Hematopoietic multipotent progenitor cell treated with erythropoietin and hydrocortisone succinate and interleukin-3 and kit ligand, for 17 days (in vitro differentiated cells): ENCODE results near the gene MBP.
A peak's percentile ranks its signal among the peaks of the same experiment; 100 is the strongest.

ENCODE experiments used
- DNase-seq: peaks from one replicate; pipeline ENCODE4 v3.0.0-alpha.2; 2015; ENCODE audit warnings: low spot score

MBP gene

DNA sequence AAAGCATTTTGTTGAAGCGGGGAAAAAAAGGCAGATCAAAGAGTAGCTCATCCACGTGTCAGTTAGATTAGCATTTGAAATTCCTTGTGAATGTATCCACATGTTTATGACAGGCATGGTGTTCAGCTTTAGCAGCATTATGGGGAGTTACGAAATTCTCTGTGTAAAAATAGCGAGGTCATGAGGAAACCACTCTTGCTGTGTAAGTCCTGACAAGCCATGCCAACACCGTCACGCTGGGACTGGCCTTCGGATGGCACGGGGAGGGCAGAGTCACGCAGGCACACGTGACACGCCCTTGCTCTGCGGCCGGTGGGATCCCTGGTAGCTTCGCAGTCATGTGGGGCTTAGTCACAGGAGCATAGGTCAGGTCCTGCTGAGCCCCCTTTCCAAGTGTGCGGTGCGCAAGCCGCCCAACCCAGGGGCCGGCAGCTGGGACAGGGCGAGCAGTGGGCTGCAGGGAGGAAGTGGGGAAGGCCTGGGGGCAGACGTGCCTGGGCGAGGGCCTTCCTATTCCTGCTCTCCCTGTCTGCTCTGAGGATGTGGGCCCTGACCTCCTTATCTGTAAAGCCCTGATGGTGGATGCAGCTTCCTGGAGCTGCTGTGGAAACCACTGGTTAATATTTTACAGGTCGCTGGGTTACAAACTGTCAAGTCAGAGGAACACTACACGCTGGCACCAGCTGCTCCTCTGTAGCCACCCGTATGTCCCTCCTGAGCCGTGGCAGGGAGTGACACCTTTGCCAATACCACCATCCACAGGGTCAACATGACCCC, 18.0 kb downstream of the MBP start:
- DNase-seq = peak; percentile 89

DNA sequence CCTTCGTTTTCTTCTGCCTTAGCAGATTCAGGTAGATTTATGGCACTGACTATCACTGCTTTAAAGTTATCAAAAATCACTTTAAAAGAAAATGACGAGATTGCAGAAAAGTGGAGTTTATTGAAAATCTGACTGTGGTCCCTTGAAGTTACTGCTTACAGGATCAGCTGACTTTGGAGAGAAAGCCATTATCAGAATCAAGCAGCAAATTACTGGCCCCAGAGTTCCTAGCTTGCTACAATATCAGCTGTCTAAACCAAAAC, 18.5 kb downstream of the MBP start:
- no peak for DNase-seq

DNA sequence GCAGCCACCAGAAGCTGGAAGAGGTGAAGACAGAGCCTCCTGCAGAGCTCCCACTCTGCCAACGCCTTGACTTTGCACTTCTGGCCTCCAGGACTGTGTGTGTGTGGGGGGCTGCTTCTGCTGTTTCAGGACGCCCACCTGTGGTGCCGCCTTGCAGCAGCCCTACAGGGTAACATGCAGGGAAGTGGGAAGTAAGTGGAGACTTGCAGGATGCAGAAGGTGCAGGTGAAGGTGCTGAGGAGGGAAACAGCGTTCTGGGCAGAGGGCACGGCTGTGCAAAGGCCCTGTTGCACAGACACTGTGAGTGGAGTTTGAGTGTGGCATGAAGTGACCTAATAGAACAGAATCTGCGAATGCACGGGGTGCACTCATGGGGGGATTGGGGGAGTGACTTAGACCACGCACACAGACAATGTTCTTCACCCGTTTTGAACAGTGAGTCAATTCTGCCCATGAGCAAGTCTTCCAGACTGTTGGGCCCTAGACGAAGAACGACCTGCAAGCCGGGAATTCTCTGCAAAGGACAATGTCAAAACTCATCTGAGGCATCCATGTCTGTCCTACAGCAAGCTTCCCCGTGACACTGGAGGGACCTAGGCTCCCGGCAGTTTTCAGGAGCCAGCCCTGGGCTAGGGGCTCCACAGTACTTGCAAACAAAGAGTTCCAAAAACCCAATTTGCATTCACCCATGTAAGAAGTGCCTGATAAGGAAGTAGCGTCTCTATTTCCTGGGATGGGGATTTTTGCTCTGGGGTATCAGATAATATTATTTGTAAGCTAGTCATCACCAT, 19.0 kb downstream of the MBP start:
- DNase-seq = peak; percentile 35

DNA sequence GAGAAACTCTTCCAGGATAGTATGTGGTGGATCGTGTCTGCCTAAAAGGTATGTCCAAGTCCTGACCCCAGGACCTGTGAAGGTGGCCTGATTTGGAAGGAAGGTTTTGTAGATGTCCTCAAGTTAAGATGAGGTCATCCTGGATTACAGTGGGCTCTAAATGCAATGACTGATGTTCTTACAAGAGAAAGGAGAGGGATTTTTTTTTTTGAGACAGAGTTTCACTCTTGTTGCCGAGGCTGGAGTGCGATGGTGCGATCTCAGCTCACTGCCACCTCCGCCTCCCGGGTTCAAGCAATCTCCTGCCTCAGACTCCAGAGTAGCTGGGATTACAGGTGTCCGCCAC, 19.9 kb downstream of the MBP start:
- no peak for DNase-seq

DNA sequence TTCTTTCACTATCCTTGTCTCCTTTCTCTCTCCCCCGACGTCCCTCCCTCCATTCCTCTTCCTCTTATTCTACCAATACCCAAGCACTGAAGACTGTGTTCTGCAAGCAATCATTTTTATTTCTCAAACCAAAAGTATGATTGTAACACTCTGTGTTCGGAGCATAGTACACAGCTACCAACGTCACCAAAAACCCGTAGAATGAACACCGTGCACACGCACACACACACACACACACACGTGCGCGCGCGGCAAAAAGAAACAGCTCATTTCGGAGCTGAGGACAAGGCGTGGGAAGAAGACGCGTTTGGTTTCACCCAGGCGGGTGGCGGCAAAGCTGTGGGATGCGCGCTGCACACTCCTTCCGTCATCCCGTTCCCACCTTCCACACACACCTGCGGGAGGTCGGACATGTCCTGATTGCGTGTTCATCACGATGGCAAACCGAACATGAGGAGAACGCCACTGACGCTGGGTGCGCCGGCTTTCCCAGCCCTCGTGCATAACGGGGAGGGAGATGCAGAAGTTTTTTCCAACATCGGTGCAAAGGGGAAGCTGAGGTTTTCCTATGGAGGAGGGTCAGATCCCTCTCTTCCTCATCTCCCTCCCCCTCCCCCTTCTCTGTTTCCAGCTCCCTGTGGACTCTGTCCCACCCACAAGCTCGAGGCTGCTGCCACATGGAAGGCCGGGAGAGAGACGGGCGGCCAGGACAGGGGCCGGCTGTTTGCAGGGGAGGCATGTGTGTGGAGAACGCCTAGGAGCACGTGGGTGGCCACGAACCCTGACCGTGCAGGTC, 20.4 kb downstream of the MBP start:
- no peak for DNase-seq

DNA sequence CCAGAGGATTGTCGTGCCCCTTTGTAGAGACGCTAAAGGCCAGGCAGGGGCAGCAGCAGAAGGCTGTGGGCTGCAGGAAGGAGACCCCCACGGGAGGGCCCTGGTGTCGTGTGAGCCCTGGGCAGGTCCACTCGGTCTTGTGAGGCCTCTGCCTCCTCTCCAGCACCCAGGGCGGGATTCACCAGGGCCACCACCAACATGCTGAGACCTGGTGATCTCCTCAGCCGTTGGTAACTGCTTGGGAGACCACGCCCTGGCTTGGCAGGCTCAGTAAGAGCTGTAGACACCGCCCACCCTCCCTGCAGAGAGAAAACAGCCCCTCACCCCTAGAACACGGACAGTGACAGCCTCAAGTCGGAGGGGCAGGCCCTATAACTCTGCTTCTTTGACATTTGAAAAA, 21.1 kb downstream of the MBP start:
- peak; percentile 63 for DNase-seq

DNA sequence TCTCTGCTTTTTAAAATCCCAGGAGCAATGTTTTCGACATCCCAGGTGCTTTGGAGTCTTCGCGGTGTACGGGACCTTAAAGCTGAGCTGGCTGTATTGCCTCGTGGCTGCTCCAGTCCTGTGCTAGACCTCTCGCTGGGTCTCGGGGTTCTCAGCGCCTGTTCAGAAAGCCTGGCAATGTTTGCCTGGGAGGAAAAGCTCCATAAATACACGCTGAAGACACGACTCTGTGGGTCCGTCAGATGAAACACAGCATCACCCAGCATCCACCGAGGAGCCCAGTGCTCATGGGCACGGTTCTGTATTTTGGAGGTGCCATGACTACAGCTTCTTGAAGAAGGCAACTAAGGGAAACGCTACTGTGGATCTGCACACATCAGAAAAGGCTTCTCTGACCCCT, 21.6 kb downstream of the MBP start:
- DNase-seq = no peak

DNA sequence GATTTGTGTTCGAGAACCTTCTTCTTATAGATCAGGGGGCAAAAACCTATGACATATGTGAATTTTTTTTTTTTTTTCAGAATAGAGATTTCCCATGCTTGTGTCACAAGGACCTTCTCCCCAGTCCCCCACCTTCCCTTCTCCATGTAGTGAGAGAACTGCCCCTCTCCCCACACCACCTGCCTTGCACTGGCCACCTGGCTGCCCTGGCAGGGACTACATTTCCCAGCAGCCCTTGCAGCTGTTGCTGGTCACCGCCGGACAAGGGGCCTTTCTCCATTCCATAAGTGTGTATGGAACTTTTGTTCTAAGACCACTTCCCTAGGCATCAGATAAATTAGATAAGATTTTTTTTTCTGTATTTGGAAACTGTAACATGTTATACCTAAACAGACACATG, 22.2 kb downstream of the MBP start:
- DNase-seq = no peak

DNA sequence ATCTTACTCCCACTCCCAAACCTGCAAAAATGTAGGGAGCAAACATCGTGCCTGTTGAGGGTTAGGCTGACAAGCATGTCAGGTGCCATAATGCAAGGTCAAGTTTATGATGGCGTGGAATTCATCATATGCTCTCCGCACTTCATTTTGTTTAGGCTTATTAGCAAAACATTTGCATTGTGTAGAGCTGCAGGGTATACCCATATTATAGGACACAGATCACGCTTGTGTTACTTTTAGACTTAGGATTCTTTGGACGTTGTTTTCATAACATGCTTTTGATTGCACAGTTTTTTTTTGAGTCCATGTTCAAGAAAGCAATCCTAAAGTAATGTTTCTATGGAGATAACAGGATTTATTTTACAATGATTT, 22.9 kb downstream of the MBP start:
- DNase-seq = no peak

DNA sequence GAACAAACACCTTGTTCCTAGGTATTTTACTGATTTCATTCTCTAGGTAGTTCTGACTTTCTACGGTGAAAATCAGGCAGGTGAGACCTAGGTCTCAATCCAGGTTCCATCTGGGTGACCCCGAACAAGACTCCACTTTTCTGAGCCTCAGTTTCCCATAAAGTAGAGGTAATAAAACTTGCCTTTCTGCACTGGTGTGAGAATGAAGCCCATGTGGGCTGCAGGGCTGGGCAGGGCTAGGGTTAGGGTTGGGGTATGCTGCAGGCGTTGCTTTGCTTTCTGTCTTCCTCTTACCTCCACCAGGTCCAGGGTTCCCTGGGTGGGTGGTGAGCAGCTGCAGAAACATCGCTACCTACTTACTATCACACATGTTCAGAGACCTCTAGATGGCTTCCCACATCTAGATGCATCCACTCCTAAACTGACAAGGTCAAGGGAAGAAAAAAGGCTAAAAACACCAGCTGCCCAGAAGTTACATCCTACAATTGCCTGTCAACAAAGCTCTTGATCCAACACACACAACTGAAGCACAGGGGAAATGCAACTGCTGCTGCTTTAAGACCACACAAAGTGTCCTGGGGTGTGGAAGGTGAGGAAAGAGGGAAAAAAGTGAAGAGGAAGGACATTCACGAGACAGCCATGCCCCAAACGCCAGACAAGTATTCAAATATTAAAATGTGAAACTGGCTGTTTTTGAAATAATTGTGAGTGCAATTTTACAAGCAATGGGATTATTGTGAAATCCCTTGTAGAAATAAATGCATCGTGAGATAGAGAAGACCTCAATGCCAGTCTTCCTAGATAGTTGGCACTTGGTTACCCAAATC, 23.5 kb downstream of the MBP start:
- no peak for DNase-seq

DNA sequence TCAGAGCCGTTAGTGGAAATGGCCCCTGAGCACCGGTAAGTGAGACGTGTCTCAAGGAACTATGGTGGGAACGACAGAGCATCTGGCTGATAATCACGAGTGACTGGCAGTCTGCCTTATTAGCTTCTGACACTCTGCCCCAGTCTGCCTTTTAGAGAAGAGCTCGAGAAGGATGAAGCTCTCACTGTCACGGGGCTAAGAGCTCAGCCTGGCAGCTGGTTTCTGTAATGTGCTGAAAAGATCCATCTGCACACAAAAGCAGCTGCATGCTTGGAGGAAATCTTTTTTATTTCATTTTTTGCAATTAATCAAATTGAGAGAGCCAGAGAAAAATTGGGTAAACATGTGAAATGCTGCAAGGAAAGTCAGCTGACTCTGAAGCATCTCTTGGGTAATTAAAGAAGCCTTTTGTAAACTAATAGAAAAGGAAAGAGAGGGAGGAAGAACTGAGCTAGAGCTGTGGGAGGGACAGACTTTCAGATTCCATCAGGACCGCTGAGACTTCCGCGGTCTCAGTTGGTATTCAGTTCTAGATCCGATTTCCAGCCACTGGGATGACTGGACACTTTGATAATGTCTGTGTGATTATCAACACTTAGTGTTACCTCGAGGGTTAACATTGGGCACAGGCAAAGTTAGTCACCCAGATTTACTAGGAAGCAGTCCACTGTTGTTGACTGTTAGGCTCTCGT, 24.4 kb downstream of the MBP start:
- peak; percentile 45 for DNase-seq

DNA sequence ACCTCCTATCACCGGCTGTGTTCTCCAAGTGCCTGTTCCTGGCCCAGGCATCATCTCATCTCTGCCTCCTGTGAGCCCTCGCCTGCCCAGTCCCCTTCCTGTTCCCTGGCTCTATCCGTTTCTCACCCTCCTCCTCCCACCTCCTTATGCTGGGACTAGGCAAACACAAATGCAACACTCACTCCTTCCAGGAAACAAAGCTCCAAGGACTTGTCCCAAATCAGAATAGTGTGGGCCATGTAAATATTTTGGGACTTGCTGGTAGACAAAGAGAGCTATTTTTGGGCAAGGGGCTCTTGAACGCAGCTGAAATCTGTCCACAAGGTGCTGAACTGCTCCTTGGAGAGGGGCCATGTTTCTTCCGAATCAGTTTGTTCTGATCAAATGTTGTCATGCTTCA, 25.3 kb downstream of the MBP start:
- DNase-seq = no peak

DNA sequence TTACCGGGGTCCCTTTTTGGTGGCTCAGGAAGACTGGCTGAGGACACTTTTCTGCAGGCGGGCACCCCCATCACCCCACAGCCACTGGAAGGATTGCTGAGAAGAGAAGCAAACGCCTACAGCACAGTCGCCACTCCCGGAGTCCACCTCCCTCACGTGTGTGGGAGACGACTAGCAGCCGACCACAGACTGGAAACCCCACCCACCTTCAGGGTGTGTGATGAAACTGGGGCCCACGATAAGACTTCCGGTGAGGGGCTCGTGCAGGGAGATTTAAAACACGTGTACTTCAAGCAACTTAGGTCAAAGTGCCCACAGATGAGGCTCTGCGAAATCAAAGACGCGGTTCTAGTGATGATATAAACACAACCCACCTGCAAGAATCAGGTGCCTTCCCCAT, 26.3 kb downstream of the MBP start:
- DNase-seq = peak; percentile 55

DNA sequence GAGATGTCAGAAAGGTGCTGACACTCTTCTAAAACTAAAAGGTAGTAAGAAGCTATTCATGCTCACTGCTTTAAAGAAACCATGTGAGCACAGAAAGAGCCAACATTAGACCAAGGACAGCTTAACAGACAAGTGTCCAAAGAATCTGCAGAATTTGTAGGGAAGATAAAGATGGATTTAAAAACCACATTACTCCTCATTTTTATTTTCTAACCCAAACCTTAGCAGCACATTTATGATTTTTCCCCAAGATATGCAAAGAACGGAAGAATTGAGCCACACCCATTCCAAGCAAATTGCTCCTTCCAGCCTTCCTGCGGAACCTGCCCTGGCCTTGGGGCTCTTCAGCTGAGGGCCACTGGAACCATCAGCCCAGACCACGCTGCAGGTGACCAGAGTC, 26.9 kb downstream of the MBP start:
- DNase-seq = no peak

DNA sequence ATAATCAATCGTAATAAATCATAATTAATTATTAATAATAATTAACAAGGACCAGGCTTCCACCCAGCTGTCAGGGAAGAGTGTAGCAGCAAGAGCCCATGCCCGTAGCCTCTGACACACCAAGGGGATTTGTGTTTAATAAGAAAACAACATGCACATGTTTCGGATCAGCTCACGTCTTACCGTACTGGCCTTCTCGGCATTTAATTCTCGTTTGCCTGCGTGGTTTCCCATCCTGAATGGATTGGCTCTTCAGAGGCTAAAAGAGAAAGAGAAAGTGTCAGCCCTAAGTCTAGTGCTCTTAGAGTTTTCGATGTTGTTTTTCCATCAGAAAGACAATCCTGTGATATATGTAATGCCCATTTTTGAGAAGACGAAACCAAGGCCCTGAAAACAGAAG, 27.6 kb downstream of the MBP start:
- DNase-seq = no peak

DNA sequence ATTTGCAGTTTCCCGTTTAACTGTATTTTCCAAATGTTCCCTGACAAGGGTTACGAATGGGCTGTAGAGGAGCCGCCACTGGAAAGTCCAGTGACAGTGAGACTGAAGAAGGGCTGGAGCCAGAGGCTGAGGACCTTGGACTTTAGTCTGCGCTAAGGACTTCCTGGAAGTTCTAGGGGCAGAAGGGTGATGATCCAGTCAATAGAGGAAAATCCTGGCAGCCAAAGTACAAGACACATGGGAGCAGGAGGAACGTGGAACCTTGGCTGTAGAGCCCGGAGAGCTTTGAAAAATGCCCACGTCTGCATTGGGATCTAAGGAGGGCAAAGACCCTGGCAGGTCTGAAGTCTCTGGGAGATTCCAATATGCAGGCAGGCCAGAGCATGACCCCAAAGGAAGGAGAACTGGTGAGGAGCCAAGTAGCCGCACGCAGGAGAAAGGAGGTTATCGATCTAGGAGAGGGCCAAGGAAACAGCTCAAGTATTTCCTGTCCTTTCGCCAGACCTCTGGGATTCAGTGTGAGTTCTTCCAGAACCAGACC, 28.5 kb downstream of the MBP start:
- DNase-seq = no peak

DNA sequence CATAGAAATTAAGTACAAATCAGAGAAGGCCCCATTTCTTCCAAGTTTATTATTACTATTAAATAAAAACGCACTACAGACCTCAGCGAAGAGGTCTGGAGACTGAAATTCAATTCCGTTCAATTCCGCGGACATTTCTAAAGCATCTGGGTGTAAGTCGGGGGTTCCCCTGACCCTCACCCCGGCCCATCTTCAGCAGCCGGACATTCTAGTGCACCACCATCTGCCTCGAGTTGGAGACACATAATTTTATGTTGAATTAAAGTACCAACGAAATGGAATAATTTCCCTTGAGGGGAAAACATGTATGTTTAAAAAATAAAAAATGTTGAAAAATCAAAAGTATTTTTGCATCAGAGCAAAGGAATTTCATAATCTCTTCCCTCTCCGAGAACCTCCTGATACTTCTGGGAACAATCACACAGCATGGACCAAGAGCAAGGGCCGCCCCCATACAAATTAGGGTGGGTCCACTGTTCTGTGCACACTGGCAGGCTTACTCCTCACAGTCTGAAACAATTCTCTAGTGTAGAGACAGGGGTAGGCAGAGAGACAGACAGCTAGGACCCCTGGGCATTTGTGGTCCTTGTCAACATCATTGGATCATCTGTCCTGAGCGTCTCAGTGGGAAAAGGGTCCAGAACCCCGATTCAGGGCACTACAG, 29.3 kb downstream of the MBP start:
- no peak for DNase-seq

DNA sequence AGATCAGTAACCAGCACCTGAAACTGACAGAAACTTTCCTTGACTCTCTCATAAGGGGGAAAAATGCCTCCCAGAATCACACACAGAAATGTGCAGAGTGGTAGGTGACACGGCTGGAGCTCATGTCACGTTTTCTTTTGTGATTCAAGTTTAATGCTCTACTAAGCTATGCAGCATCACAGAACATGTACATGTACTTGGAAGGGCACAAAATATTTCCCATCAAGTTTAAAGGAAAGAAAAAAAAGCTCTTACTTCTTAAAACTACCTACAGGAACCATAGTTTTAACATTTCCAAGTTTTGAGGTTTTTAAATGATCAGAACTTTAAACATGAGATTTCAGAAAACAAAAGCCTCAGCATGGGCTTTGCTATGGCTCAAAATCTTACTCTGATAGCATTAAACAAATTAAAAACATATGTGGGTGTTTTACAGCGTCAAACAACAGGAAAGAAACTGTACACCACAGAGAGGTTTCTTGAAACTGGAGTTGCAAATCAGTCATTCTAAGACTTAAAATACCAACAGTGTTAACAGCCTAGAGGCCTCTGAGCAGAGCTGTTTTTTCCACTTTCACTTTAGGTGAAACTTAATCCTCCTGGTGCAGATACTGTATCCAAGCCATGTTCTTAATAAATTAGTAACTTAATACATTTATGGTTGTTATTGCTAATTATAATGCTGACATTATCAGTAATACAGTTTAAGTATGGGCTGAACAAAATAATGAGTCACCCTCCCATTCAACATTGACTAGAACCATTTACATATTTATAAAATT, 30.1 kb downstream of the MBP start:
- DNase-seq = no peak

DNA sequence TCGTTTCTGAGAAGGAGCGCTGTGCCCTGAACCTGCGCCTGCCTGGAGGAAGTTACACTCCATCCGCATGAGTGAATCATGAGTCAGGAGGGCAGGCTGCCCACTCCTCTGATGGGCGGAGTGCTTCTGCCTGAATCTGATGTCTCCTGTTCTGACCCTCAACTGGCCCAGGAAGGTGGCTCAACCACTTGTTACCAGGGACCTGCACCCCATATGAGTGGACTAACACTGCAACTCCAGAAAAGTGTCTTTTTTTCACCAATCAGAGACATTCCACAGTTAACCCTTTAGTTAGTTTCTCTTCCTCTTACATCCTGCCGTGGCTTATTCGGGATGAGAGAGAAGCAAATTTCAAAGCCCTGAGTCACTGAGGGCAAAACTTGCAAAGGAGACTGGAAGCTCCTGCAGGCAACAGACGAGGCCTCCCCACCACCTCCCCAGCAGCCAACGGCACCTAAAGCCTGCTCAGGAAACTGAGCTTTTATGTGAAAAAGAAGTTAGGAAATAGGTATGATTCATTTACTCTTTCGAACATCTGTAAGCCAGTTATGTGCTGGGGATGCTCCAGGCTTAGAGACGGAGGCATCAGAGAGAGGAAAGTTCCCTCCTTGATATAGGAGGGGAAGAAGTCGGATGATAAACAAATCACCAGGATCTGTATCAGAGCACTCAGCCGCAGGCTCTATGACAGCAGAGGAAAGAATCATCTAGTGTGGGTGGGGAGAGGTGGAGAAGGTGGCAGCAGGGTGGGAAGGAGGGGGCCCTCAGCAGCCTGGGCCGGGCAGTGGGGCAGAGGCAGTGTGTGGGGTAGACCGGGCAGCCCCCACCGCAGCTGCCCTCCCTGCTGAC, 30.9 kb downstream of the MBP start:
- peak; percentile 59 for DNase-seq
